OCI-LY7 (cell line): Measurements from ENCODE around the gene FAM135A.

Experiments
- CTCF ChIP-seq: fragments of 200-600 bp; sonication (generic); conservative IDR thresholded peaks from 2 replicates; pipeline ENCODE4 v1.5.1; 2014; ENCODE audit warnings: mild to moderate bottlenecking, antibody characterized with exemption, low read length, moderate library complexity, mixed read lengths
- EZH2phosphoT487 ChIP-seq: fragments of 200-600 bp; sonication (generic); IDR thresholded peaks from 2 replicates; pipeline ENCODE4 v1.6.1; 2018; ENCODE audit warnings: low read depth, borderline replicate concordance, mild to moderate bottlenecking, mixed run types, antibody characterized with exemption, low read length, moderate library complexity, mixed read lengths

- no peak for TF ChIP-seq EZH2phosphoT487
- TF ChIP-seq CTCF, result no peak
Measured at GRCh38 chr6:70456735-70457134, 43.4 kb downstream of the FAM135A start.
